Bronchial epithelial cell (primary cell): ENCODE data around the gene IGFBP7. TPM values are rescaled to one million over a fixed set of nuclear protein-coding genes. Genes with fewer than 3 reads are reported as not detected.

Source experiments
- DNase-seq: peaks from one replicate; pipeline ENCODE4 v3.0.0-alpha.2; 2010; ENCODE audit warnings: low read depth
- FAIRE-seq: peaks from 2 replicates; lab custom pipeline; 2011; peaks lifted over from hg19 to GRCh38; lab: Jason Lieb, UNC
- H3K27me3 ChIP-seq: 2 replicates; pipeline ENCODE4 v1.5.1; 2011; ENCODE audit warnings: low read length; ENCODE audit not compliant: control insufficient read depth, insufficient read depth
- H3K36me3 ChIP-seq: 2 replicates; pipeline ENCODE4 v1.5.1; 2011; ENCODE audit warnings: low read length; ENCODE audit not compliant: control insufficient read depth, insufficient read depth
- H3K4me3 ChIP-seq: 2 replicates; pipeline ENCODE4 v1.5.1; 2011; ENCODE audit warnings: mild to moderate bottlenecking, low read depth, low read length, control low read depth
- total RNA-seq: library from RNA; depleted of rRNA; stranded (reverse); fragments of >200 nt; gene quantifications from 2 replicates; pipeline ENCODE4 v1.2.1, GENCODE V29; 2014
- TF ChIP-seq, protein P1 (sequence below): IDR thresholded peaks from 2 replicates; pipeline ENCODE4 v1.5.1; 2011; ENCODE audit warnings: mild to moderate bottlenecking, moderate library complexity, low read length, control low read depth, inconsistent platforms; ENCODE audit not compliant: insufficient read depth, severe bottlenecking

The IGFBP7 gene
- total RNA-seq, 1 donor from 2014 or later: 92.9 TPM

DNA sequence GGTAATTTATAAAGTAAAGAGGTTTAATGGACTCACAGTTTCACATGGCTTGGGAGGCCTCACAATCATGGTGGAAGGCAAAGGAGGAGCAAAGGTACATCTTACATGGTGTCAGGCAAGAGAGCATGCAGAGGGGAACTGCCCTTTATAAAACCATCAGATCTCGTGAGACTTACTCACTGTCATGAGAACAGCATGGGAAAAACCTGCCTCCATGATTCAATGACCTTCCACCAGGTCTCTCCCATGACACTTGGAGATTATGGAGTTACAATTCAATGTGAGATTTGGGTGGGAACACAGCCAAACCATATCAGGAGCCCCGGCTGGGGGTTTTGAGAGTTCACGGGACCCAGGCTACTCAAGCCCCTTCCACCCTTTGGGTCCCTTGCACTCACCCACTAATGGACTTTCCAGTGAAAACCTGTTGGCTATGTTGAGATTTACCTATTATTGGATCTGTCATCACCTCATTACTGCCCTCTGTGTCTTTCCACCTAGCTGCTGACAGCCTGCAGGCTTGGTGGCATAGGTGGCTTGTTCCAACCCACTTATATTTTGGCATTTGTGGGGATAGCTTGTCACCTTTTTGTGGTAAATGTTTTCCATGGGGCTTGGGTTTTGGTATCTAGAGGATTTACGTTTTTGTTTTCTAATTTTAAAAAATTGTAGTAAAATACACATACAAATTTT is 24.0 kb downstream of the IGFBP7 start:
- DNase-seq (no peak), FAIRE-seq (no peak)
- Histone ChIP-seq H3K27me3 (no peaks in the 10 kb centered on the region), H3K36me3 (peaks cover 1% of the 10 kb centered on the region), H3K4me3 (no peak overlapping the region)
- TF ChIP-seq, protein P1, sequence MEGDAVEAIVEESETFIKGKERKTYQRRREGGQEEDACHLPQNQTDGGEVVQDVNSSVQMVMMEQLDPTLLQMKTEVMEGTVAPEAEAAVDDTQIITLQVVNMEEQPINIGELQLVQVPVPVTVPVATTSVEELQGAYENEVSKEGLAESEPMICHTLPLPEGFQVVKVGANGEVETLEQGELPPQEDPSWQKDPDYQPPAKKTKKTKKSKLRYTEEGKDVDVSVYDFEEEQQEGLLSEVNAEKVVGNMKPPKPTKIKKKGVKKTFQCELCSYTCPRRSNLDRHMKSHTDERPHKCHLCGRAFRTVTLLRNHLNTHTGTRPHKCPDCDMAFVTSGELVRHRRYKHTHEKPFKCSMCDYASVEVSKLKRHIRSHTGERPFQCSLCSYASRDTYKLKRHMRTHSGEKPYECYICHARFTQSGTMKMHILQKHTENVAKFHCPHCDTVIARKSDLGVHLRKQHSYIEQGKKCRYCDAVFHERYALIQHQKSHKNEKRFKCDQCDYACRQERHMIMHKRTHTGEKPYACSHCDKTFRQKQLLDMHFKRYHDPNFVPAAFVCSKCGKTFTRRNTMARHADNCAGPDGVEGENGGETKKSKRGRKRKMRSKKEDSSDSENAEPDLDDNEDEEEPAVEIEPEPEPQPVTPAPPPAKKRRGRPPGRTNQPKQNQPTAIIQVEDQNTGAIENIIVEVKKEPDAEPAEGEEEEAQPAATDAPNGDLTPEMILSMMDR: no peak

DNA sequence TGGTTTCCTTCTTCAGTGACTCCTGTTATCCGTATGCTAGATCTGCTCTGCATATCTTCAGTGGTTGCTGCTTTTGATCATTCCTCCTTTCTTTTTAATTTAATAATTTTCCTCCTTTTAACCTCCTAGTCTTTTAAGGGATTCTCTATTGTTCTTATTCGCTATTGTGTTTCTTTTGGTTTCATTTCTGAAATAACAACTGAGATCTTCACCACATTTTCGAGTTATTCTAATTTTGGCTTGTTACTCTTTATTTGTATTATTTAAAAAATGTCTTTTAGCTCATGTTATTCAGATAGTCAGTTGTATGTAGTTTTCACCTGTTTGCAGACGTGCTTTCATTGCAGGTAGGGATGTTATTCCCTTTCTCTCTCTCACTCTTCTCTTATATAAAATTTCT is 24.9 kb downstream of the IGFBP7 start:
- no peaks in the 10 kb centered on the region for H3K27me3 ChIP-seq
- H3K36me3 ChIP-seq: peaks cover 1% of the 10 kb centered on the region
- TF ChIP-seq, protein P1: no peak
- DNase-seq (no peak), FAIRE-seq (no peak)
- no peak overlapping the region for H3K4me3 ChIP-seq

DNA sequence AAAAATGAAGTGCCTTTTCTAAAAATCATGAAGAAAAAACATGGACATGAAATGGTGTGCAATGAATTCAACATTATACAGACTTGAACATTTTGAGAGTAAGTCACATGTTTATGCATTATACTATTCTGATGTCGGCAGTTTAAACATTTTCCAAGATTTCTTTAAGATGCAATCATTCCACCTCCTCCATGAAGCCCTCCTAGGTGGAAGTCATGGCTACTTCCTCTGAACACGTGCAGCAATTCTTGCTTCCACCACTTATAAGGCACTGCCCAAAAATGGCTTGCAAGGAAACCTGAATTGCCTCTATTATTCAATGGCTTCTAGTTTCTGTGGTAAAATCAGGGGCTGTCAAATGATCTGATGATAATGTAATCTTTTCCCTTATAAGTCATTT is 25.8 kb downstream of the IGFBP7 start:
- DNase-seq (no peak), FAIRE-seq (no peak)
- Histone ChIP-seq H3K36me3 (peaks cover 1% of the 10 kb centered on the region), H3K27me3 (no peaks in the 10 kb centered on the region), H3K4me3 (no peak overlapping the region)
- TF ChIP-seq, protein P1: no peak

DNA sequence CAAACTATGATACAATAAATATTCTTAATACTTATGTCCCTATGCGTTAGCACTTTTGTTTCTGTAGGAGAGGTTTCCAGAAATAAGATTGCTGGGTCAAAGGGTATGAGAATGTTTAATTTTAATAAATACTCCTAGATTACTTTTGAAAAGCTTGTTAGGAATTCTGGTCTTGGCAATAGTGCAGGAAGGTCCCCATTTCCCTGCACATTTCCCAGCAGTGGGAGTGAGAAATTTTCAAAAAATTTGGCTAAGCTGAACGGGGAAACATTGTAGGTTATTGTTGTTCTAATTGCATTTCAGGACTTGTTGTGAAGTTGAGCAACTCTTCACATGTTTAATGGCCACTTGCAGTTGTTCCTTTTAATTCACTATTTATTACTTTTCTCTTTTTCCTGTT is 27.1 kb downstream of the IGFBP7 start:
- no peak for FAIRE-seq
- no peak for DNase-seq
- TF ChIP-seq, protein P1: no peak
- Histone ChIP-seq H3K36me3 (no peaks in the 10 kb centered on the region), H3K27me3 (no peaks in the 10 kb centered on the region), H3K4me3 (no peak overlapping the region)

DNA sequence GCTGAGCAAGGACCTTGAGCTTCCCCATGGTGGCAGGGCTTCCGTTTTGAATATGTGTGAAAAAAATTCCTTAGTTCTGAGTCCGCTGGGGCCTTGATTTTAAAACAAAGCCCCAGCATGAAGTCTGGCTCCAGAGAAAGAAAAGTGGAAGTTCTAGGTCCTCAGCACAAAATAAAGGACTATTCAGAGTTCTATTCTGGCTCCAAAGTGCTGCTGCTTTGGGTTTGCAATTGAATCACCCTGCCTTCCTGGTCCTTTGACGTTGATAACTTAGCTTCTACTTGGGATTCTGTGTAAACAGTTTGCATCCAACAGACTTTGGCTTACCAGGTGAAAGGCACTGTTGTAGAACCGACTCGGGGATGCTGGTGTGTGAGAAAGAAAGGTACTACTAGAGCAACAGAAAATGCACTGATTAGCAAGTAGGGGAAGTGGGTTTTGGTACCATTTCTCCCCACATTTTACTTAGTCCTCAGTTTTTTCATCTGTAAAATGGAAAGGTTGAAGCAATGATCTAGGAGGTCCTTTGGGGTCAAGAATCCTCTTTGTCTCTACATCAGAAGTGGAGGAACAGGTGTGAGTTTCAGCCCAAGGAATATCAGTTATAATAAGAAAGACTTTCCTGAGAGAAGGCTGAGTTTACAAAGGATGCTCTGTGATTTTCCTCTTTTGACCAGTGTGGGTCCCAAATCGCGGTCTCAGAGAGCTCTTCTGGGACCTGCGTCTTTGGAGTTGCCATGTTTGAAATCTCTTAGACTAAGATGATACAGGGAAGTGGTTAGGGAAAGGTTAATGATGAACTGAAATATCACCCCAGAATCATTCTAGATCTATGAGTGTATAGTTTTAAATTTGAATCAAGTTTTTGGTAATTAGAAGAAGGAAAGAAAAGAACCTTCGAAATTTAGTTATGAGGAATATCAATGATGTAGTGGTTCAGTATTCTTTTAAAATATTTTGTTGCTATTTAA is 28.2 kb downstream of the IGFBP7 start:
- FAIRE-seq (no peak), DNase-seq (no peak)
- TF ChIP-seq, protein P1: no peak
- Histone ChIP-seq H3K27me3 (no peaks in the 10 kb centered on the region), H3K4me3 (no peak overlapping the region), H3K36me3 (no peaks in the 10 kb centered on the region)
